Fibroblast of peridontal ligament (primary cell): ENCODE results near the gene NUDT16L1.

ENCODE experiments used
- DNase-seq: peaks from one replicate; pipeline ENCODE4 v3.0.0-alpha.2; 2010; ENCODE audit errors: extremely low read depth

The NUDT16L1 gene

DNA sequence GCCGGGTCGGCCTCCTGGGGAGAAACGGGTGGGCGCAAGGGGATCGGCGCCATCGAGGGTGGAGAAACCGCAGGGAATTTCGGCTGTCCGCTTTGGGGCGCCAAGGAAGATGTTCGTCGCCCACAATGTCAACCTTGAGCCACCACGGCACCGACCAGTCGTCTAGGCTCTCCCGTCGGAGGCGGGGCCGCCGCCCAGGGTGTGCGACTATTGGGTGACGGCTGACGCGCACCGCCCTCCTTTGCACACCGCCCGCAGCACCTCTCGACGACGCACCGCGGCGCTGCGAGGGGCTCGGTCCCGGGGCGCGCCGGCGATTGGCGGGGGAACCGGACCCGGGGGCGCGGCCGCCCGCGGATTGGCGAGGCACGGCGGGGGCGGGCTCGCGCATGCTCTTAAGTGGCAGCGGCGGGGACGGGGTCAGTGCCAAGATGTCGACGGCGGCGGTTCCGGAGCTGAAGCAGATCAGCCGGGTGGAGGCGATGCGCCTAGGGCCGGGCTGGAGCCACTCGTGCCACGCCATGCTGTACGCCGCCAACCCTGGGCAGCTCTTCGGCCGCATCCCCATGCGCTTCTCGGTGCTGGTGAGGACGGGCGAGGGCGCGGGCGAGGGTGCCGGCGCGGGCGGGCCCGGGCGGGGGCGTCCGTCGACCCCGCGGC is at the start of gene NUDT16L1:
Gene NUDT16L1 (plus strand): TSS at position 267 of the 660 bp plus-strand sequence. CDS start 165 bp downstream, at position 432.
- DNase-seq, result peak; percentile 84

DNA sequence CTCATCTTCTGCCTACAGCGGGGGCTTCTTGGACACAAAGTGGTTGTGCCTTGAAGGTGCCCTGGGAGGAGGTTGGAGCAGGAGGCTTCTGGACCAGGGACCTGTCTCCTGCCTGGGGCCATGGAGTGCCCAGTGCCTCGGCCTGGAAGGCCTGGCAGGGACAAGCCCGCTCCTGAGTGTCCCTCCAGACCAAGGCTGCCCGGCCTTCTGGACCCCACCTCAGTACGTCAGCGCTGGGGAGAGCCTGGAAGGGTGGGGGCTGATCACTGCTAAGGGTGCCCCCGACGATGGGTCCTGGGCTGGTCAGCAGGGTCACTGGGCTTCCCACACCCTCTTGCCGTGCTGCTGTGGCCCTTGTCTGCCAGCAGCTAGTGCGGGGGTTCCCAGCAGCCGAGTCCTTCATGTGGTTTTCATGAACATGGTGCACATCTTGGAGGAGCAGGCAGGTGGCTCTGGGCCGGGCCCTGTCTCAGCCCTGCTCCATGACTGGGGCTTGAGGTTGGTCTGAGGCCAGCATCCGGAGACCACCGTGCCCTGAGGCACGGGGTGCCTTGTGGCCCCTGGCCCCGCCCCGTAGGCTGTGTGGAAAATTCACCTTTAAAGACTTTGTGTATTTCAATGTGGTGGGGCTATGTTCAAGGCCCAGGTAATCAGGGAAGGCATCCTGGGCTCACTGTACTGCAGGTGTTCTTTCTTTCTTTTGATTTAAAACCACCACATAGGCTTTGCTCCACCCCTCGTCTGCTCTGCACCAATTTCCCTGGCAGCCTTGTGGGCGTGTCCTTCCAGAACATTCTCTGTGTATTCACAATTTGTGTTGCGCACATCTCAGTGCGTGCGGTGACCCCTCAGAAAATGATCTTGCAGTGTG is 46.4 kb upstream of the NUDT16L1 start:
- DNase-seq, result no peak

DNA sequence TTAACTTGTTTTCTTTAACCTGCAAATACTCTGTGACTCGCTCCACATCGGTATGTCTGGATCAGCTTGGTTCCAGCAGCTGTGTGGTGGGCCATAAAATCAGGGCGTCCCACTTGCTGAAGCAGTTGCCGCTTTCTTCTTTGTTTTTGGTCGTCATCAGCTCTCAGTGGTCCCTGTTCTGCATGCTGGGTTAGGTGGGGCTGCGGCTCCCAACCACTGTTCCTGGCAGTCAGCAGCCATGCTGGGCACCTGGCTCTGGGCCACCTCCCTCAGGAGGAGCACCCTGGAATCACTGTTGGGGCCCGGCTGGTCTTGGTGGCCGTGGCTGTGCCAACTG is 45.8 kb upstream of the NUDT16L1 start:
- DNase-seq, result no peak

- no peak for DNase-seq
Observed at GRCh38 chr16:4648917-4649316, 44.4 kb upstream of the NUDT16L1 start.

GRCh38 chr16:4649744-4650442 is 43.5 kb upstream of the NUDT16L1 start:
- no peak for DNase-seq

GRCh38 chr16:4650443-4651074 is 42.8 kb upstream of the NUDT16L1 start:
- DNase-seq, result peak; percentile 29

DNA sequence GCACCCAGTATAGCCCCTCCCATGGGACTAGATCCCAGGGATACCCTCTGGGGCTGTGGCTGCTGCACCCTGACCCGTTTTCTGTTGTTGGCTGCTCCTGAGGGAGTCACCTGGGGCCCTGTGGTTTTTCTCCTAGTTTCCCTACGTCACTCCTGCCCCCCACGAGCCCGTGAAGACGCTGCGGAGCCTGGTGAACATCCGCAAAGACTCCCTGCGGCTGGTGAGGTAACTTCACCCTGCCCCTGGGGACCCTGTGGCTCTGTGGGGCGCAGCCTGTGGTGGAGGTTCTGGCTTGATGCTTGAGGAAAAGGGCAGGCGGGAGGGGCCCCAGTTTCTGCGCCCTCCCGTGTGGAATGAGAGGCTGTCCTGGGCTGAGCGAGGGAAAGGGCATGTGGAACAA is 41.5 kb upstream of the NUDT16L1 start:
- no peak for DNase-seq

- no peak for DNase-seq
Observed at GRCh38 chr16:4652561-4652960, 40.8 kb upstream of the NUDT16L1 start.

- no peak for DNase-seq
Observed at GRCh38 chr16:4654011-4654963, 39.1 kb upstream of the NUDT16L1 start.

DNA sequence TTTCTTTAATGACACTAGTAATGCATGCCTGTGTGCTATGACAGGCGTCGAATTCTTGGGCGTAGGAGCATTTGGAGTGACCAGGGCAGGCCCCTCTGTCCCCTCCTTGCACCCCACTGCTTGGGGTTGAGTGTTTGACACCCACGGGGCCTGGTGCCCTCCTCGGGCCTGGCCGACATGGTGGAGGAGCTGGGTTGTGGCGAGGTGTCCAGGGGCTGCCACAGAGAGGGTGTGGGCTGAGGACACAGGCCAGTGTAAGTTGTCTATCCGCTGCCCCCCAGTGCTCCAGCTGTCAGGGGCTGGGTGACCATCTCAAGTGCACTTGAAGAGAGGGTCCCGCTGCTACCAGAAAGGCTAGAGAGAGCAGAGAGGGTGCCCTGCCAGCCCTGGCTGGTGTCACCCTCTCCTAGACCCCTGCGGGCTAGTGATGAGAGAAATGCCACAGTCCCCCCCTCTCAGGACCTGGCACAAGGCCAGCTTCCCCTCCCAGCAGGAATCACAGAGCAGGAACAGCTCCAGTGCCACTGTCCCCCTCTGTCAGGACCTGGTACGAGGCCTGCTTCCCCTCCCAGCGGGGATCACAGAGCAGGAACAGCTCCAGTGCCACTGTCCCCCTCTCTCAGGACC is 38.3 kb upstream of the NUDT16L1 start:
- DNase-seq, result no peak

DNA sequence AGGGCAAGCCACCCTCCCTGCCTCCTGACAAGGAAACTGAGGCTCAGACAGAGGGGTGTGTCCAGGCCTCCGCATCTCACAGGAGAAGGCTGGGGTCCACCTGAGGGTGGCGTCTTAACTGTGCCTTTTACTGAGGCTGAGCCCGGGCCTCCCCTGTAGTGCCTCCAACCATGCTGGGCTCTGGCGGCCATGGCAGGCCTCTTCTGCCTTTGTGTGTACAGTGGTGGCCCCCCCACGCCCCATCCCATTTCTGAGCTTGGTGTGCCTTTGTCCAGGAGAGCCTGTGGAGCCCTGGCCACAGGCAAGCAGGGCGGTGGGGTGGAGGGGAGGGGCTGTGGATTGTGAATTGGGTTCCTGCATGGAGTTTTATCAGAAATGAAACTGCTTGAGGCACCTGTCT is 37.6 kb upstream of the NUDT16L1 start:
- no peak for DNase-seq

DNA sequence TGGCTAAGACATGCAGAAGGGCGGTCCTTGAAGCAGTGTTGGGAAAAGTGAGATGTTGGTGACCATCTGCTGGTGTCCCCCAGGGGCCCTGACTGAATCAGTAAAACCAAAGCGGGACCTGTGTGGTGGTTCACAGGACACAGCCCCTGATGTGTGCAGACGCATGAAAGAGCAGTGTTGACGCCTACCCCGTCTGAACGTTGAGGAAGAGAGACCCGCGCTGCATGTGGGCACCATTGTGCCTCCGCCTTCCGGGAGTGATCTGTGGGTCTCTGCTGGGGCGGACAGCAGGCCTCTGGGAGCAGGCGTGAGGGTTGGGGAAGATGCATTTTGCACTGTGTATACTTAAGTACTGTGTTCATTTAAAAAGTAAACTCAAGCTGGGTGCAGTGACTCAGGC is 37.1 kb upstream of the NUDT16L1 start:
- DNase-seq, result no peak

- DNase-seq, result no peak
Observed at GRCh38 chr16:4656695-4657686, 36.4 kb upstream of the NUDT16L1 start.

DNA sequence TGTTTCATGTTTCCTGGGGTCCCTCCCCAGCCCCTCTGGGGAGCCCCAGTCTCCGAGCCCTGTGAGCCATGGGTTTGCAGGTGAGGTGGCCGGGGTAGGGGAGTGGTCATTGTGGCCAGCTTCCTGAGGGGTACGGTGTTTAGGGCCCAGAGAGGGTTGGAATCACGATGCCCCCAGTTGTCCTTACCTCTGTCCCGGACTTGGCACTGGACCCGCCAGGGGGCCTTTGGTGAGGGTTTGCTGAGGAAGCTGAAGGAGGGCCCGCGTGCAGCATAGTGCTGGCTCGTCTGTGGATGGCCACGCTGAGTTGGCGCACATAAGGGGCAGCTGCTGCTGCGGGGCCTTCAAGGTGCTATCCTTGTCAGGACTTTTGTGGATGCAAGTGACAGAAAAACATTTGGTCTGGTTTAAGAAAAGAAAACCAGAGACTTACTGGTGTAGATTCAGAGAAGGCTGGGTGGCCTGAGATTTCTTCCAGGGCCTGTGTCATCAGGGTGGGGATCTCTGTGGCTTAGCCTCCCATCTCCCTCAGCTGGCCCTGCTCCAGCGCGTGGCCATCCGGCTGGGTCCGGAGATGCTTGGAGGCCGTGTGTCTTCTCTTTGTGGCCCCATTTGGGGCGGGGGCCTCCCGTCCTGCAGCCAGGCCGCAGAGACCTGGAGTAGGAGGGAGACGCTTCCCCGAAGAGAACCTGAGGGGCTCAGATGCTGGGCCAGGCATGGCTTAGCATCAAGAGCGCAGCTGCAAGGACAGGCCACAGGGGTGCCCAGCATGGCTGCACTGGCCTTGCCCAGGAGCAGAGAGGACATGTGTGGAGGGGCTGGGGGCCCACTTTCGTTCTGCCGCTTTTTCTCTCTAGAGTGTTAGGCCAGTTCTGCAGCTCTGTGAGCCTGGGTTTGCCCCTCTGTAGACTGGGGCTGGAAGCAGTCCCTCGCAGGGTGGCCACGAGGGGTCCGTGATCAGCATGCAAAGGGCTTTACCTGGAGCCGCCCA is 33.7 kb upstream of the NUDT16L1 start:
- no peak for DNase-seq

GRCh38 chr16:4660454-4661007 is 32.8 kb upstream of the NUDT16L1 start:
- peak; percentile 14 for DNase-seq

DNA sequence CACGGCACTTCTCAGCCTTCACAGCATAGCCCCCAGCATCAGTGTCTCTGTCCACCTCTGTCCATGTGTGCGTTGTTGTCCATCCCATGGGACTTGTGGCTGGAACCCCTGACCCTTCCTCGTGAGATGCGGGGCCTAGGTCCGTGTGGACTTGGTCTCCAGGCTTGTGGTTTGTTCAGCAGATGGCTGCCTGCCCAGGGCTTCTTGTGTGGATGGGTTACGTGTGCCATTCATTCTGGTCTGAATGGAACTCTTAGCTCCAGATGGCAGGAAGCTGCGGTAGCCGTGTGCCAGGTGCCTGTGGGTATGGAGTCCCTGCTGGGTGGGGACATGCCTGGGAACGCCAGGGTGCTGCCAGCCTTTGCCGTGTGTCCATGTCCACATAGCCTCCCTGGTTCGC is 31.7 kb upstream of the NUDT16L1 start:
- DNase-seq, result peak; percentile 7

GRCh38 chr16:4663465-4663776 is 29.9 kb upstream of the NUDT16L1 start:
- DNase-seq, result no peak
